GM20431 (cell line): Measurements from ENCODE around the gene EMD.
"Not testable (repeated sequence)": the region's sequence is repeated elsewhere in the genome, so short reads cannot be mapped to it uniquely, and the experiment has no call there.

Source experiments
- in situ Hi-C: fragments of 300-500 bp; cut with MseI, MboI; formaldehyde crosslinking; loops from one replicate; pipeline ENCODE4 v1.15.0; 2020; ENCODE audit warnings: low sequenced_read_pairs; ENCODE audit not compliant: unreplicated experiment

Gene EMD

DNA sequence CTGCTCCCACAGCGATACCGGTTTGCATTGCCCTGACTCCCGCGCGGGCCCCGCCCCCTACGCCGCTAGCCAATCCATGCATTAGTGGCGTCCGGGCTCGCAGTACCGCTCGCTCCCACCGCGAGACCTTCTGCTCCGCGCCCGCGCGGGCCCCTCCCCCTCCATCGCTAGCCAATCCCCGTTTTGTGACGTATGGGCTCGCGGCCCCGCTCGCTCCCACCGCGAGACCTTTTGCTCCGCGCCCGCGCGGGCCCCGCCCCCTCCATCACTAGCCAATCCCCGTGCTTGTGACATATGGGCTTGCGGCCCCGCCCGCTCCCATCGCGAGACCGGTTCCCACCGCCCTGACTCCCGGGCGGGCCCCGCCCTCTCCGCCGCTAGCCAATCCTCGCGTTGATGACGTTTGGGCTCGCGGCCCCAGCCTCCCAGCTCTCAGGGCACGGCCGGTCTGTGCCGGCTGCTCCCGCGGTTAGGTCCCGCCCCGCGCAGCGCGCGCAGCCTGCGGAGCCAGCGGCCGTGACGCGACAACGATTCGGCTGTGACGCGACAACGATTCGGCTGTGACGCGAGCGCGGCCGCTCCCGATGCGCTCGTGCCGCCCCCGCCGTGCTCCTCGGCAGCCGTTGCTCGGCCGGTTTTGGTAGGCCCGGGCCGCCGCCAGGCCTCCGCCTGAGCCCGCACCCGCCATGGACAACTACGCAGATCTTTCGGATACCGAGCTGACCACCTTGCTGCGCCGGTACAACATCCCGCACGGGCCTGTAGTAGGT is at the start of gene EMD:
EMD (plus strand) TSS at position 497 of the 770 bp plus-strand sequence; CDS start at position 687, 190 bp downstream.
- in situ Hi-C loops, result no loop called here

DNA sequence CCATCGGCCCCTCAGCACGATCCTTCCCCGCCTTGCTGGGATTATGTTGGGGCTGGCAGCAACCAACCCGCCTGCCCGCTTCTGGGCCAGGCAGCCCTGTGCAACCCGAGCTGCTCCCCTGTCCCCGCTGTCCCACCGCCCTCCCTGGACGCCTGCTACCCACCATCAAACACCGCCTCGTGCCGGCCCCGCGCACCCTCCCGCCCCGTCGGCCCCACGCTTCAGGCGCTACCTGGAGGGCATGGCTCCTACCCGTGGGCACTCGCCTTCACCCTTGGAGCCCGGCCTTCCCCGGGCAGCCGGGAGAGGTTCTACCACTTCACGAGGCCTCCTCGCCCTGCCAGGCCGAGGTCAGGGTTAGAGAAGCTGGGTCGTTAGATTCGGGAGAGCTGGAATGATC is 46.5 kb upstream of the EMD start:
- in situ Hi-C loops, result no loop called here

DNA sequence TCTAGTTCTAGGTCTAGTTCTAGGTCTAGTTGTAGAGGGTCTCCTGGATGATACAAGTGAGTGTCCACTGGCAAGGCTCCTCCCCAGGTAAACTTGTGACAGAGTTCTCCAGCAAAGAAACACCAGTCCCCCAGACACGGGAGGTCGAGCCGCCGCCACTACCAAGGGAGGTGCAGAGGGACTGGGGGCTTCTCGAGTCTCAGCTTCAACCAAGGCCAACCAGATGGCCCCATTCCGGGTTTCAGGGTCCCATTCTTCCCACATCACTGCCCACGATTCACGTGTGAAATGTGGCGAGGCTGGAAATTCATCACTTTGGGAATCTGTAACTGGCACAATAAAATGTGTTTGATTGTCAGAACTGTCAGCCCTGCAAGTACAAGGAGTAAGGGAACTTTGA is 46.0 kb upstream of the EMD start:
- in situ Hi-C loops, result no loop called here

DNA sequence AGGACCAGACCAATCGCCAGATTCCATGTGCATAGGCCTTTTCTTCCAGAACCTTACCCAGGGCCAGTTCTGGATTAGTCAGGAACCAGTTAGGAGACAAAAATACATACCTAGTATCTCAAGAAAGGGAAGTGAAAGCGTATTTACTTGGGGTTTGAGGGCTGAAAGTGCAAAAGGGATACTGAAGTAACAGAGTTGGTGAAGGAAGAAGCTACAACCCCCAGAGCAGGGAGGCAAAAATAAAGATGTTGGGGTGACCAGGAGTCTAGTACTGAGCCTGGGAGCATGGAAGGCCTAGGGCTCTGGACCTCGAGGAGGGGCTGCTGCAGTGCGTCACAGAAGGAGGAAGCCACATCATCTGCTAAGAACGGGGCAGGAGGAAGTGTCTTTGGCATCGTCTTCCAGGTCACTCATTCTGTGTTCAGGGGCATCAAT is 45.2 kb upstream of the EMD start:
- in situ Hi-C loops, result no loop called here

DNA sequence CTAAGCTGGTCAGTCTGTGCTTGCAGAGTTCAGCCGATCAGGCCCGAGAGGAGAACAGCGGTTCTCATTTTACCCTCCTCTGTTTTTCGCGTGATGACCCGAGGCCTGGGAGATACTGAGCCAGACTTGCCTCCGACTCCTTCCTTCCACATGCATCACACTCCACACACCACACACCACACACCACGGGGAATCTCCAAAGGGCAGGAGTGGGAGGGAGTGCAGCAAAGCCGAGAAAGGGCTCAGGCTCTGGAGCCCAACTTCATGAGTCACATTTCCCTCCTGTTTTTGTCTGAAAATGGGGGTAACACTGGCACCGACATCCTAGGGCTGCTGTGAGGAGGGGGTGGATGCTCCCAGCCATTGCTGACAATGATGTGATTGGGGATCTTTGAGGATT is 44.6 kb upstream of the EMD start:
- in situ Hi-C loops, result no loop called here

DNA sequence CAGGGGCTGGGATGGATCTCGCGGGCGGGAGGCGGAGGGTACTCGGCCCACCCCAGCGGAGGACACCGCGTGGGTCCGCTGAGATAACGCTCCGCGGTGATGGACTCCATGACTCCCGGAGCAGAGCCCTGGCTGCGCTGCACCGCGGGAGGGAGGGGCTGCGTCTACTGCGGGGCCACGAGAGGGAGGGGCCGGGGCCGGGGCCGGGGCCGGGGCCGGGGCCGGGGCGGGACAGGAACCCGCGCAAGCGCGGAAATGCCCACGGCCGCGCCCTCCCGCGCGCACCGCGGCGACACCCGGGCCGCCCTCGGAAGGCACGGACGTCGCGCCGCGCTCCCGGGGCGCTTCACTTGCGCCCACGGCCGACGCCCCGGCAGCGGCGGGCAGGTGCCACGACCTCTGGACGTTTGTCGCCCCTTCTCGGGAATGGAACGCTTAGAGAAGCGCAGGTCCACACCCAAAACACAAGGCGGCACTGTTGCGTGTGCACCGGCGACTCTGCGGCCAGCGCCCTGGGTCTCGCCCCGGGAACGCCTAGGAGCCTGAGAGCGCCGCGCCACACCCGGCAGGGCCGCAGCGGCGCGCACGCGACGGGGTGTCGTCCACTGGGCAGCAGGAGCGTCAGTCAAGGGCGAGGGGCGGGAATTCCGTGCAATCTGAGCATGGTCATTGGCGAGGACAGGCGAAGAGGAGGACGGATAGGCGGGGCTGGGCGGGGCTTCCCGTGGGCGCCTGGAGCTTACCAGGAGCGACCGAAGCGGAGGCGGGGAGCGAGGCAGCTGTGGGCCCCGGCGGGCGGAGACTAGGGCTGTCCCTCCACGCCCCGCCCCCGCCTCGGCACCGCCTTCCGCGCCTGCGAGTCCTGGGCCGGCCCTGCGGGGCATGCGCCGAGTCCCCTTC is 37.4 kb upstream of the EMD start:
- in situ Hi-C loops, result not testable (repeated sequence)

DNA sequence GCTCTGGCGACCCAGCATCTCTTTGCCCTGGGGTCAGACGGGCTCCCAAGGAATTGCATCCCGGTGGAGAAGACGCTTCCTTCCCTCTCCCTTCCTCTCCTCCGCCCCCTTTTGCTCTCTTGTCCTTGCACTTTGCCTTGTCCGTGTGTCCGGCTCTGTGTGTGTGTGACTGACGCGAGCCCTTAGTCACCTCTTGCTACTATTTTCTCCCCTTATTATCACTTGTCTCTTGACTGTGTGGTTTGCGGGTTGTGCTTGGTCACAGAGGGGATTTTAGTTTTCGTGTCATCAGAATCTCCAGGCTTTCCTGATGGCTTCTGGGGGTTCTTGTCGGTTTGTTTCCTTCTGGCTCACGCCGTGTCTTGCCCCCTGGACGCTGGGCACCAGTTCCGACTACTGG is 36.0 kb upstream of the EMD start:
- in situ Hi-C loops, result not testable (repeated sequence)

DNA sequence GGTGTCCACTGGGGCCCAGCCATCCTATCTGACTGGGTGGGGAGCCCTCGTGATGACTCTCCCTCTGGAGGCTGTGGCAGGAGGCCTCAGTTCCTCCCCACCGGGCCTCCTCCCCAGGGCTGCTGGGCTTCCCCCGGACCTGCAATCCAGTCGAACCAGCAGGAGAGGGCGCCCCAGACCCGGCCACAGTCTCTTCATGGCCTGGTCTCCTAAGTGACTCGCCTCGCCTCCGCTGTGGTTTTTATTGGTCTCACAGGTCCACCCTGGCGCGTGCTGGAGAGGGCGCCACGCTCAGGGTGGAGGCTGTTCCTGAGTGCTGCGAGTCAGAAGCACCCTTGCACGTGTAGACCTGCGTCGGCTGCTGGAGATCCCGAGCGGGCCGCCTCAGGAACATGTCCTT is 35.5 kb upstream of the EMD start:
- in situ Hi-C loops, result not testable (repeated sequence)

DNA sequence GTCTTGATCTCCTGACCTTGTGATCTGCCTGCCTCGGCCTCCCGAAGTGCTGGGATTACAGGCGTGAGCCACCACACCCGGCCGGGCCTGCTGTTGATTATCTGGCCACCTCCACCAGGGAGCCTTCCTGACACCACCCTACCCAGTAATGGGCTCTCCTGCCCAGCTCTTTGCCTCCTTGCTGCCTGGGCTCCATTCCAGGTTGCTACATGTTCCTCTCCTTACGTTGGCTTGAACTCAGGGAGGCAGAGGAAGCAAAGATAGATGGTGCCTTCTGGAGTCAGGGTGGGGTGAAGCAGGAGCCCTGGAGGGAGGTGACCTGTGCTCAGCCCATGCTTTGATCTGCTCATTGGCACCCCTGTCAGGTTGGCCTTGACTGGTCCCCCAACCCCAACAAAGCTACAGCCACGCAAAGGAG is 31.0 kb upstream of the EMD start:
- in situ Hi-C loops, result no loop called here

DNA sequence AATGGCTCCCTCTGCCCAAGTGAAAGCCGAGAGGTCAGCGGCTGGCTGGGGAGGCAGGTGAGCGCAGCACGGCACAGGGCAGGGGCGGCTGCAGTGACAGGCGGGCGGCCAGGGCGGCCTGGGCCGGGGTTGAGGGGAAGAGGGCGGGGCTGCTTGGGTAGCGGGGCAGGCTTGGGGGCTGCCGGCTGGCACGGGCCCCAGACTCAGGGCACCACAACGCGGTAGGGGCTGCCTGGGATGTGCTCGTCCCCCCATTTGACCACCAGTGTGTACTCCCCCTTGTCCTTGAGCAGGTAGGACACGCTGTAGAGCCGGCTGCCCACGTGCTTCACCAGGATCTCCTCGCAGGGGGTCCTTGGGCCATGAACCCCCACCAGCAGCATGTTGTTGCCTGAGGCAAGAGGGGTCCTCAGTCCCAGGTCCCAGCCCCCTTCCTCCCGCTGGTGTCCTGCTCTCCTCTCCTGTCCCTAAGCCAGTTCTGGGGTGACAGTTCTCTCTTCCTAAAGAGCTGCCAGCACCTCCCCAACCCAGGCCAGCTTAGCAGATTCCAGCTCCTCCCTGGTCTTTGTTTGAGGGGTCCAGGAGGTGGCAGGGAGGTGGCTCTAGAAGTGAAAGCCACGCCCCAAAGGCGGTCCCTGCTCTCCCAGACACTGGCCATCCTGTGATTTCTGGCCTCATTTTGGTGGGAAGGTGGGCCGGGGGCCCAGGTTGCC is 30.3 kb upstream of the EMD start:
- in situ Hi-C loops, result no loop called here

DNA sequence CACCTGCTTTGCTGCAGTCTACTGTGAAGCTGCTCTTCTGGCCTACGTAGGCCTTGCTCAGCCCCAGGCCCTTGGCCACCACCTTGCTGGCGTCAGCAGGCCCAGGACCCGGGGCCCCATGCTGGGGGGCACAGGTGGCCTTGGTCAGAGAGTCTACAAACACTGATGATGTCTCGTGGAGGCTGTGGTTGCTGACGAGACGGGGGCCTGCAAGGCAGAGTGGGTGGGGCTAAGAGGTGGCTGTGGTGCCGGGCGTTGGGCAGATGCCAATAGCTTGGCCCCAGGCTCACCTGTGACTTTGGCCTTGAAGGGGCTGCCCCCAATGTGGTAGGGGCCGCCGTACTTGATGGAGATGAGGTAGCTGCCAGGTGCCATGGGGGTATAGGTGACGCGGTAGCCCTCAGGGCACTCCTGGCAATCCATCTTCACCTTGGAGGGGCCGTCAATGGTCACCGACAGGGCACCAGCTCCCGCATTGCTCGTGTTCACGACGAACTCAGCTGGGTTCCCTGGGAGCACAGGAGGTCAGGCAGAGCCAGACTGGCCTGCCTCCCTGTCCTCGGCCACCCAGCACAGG is 29.6 kb upstream of the EMD start:
- in situ Hi-C loops, result no loop called here

DNA sequence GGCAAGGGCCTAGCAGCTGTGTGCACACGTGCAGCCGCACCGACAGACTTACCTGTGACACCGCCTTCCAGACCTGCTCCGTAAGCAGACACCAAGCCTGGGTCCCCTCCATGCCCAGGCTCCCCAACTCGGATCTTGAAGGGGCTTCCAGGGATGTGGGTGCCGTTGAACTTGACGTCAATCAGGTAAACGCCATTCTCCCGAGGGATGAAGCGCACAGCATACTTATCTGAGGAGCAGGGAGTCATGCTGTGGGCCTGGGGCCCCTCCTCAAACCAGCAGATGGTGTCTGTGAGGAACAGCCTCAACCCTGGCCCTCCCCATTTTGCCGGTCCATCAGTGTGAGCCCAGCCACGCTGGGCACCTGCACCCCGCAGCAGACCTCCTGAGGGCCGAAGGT is 29.1 kb upstream of the EMD start:
- in situ Hi-C loops, result no loop called here

DNA sequence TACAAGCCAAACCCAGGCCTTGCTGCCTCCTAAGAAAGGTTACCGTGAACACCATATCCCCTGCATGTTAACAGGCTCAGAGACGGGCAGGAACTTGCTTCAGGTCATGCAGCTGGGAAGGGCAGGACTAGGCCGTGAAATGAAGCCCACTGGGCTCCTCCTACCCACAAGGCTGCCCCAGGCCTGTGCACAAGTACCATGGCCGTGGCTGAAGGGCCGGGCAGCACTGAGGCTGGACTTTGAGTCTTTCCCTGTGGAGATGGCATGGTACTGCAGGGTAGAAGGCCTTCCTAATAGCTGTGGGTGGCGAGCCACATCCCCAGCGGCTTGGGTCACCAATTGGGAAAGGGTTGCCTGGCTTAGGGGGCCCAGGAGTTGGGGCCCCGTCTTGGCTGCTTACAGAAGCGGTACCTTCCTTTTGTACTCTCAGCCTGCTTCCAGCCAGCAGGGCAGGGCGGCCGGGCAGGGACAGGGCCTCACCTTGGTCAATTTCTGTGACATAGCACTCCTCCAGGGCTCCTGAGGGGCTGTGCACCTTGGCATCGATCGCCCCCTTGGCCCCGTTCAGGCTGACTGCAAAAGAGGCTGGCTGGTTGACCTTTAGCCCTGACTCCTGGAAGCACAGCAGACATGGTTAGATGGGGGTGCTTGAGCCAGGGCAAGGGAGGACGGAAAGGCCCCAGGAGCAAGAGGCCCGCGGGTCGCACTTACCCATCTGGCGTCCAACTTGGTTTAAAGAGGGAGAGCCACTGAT is 28.5 kb upstream of the EMD start:
- in situ Hi-C loops, result no loop called here

DNA sequence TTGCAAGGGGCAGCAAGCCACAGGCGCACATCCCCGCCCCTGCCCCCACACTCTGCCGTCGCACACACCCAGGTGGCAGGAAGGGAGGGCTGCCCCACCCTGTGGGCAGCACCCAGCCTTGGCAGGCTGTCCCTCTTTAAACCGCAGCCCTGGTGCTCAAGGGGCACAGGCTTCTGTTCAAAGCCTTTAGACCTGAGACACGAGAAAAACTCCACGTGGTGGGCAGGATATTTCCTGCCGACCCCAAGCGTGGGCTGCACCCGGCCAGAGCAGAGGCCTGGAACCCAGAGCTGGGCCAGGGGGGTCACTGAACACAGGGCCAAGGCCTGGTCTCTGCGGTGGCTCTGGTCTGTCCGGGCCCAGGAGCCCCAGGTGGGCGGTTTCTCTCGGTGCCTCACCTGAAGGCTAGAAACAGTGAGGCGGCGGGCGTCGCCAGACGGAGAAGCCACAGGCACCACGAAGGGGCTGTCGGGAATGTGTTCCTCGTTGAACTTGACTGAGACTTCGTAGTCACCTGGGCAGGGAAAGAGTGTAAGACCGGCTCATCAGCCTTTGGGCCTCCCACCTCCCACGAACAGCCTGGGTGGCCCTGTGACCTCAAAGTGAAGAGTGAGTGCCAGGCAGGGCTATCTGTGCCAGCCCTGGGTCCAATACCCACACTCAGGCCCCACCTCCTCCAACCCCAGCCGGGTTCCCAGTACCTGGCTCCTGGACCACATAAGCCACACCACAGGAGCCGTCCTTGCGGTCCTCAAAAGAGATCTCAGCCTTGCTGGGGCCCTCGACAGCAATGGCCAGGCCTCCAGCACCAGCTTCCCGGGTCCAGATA is 27.7 kb upstream of the EMD start:
- in situ Hi-C loops, result no loop called here

DNA sequence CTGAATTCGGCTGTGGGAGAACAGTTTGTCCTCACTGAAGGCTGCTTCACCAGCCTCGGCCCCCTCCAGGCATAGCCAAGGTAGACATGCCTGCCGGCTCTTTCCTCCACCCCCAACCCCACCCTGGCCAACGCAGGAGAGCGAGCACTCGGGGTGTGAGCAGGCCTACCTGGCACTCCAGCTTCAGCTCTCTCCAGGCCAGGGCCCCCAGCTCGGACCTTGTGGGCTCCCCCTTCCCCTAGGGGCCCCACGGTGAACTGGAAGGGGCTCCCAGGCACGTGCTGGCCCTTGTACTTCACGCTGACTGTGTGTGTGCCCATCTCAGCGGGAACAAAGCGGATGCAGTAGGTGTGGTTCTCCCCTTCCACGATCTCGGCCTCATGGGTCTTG is 27.1 kb upstream of the EMD start:
- in situ Hi-C loops, result no loop called here

DNA sequence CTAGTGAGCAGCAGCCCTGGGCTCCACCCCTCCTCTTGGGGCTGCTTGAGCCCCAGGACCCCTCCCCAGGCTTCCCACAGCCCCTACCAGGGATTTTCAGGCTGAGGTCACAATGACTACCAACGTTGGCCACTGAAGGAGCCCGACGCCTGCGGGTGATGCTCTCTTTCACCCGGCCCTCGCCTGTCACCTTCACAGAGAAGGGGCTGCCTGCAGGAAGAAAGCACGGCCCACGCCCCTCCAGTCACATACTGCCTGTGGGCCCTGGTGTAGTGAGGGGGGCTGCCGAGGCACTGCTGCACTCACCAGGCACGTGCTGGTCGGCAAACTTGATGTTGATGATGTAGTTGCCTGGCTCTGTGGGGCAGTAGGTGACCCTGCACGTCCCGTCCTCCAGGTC is 26.6 kb upstream of the EMD start:
- in situ Hi-C loops, result no loop called here

DNA sequence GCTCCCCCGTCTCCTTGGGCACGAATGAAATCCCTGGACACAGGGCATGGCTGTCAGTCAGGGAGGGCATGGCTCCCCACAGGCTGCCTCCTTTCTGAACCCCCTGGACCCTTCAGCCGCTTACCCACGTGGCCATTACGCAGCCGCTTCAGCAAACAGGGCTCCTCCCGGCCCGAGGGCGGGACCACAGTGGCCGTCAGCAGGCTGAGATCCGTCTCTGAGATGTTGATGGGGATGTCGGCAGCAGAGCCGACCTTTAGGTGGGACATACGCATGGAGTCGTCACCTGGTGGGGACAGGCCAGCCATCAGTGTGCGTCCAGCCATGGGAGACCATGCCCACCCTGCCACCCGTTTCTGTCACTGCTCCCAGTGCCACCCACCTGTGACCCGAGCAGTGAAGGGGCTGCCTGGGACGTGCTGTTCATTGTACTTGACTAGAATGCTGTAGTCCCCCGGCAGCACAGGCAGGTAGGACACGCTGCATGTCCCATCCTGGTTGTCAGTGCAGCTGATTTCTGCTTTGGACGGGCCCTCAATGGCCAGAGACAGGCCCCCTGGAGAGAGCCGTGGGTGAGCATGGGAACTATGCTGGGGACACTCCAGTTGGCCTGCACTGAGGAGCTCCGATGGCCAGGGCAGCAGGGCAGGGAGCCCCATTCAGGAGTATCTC is 25.8 kb upstream of the EMD start:
- in situ Hi-C loops, result no loop called here

DNA sequence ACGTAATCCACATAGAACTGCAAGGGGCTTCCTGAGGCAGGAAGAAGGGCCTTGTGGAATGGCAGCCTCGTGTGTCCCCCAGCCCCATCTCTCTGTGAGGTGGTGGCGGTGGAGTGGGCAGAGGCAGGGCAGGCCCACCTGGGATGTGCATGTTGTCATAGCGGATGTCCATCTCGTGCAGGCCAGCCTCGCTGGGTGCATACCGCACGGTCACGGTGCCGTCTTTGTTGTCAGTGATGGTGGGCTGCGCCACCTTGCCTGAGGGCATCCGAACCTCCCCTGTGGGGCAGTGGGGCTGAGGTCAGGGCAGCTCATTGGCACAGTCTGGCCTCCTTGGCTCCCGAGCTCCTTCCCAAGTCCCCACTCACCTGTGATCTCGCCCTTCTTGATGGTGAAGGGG is 25.1 kb upstream of the EMD start:
- in situ Hi-C loops, result no loop called here
